Subcutaneous adipose tissue (tissue), 4 donors: ENCODE measurements around the gene CKAP2L. TPM values are rescaled to one million over a fixed set of nuclear protein-coding genes. Genes with fewer than 3 reads are reported as not detected.

Experiments
- total RNA-seq, 4 donors: library from RNA; depleted of rRNA; stranded (reverse); fragments of >200 nt; gene quantifications; one replicate each; pipeline ENCODE4 v1.1.0, GENCODE V29; 2016
- TF ChIP-seq, protein P1 (sequence below): fragments of 450-650 bp; IDR thresholded peaks from one replicate; pipeline ENCODE4 v1.5.1; 2016; ENCODE audit warnings: low read depth, mild to moderate bottlenecking, control low read depth, antibody characterized with exemption, moderate library complexity

CKAP2L gene, protein sequence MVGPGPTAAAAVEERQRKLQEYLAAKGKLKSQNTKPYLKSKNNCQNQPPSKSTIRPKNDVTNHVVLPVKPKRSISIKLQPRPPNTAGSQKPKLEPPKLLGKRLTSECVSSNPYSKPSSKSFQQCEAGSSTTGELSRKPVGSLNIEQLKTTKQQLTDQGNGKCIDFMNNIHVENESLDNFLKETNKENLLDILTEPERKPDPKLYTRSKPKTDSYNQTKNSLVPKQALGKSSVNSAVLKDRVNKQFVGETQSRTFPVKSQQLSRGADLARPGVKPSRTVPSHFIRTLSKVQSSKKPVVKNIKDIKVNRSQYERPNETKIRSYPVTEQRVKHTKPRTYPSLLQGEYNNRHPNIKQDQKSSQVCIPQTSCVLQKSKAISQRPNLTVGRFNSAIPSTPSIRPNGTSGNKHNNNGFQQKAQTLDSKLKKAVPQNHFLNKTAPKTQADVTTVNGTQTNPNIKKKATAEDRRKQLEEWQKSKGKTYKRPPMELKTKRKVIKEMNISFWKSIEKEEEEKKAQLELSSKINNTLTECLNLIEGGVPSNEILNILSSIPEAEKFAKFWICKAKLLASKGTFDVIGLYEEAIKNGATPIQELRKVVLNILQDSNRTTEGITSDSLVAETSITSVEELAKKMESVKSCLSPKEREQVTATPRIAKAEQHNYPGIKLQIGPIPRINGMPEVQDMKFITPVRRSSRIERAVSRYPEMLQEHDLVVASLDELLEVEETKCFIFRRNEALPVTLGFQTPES
- total RNA-seq, result 1 to 10 TPM in 2 of 4 donors, under 1 TPM in 1, not detected in 1; 0.19 to 3.1 (median 1.5) TPM

DNA sequence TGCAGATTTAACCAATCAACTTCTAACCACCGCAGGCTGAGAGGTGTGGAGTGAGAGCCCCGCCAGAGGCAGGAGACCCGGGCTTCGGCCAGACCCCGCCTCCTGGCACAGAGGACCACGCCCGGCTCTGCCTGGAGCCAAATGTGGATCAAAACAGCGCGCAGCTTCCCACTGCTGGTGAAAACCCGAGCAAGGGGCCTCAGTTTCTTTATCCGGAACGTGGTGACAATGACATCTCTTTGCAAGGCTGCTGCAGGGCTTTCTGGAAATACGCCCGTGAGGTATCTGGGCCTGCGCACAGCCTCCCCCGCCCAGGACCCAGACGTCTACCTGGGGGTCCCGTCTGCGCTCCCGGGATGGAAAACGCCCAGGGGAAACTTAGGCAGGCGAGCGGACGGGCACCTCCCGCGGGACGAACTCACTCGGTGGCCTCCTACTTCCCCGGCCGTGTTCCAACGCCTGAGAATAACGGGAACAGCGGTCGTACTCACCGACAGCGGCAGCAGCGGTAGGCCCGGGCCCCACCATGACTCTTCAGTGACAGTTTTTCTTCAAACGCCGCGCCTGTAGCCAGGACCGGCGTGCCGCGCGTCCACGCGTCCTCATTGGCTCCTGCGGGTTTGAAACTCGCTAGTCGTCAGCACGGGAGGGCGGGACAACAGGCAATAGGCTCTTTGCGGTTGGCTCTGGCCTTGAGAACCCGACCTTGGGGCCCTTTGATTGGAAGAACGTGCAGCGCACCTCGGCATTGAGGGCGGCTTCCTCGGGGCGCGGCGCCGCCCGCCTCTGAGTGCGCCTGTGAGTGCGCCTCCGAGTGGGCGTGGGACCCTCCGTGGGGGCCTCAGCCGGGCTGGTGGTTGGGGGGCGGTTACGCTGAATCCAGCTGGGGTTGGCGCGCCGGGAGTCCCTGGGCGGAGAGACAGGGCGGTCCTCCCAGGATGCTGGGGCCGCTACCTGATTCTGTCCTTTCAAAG, at the start of gene CKAP2L:
TSS of gene CKAP2L (minus strand) at position 539 of the 974 bp plus-strand sequence. CDS start at position 528, 11 bp downstream.
- TF ChIP-seq, protein P1, sequence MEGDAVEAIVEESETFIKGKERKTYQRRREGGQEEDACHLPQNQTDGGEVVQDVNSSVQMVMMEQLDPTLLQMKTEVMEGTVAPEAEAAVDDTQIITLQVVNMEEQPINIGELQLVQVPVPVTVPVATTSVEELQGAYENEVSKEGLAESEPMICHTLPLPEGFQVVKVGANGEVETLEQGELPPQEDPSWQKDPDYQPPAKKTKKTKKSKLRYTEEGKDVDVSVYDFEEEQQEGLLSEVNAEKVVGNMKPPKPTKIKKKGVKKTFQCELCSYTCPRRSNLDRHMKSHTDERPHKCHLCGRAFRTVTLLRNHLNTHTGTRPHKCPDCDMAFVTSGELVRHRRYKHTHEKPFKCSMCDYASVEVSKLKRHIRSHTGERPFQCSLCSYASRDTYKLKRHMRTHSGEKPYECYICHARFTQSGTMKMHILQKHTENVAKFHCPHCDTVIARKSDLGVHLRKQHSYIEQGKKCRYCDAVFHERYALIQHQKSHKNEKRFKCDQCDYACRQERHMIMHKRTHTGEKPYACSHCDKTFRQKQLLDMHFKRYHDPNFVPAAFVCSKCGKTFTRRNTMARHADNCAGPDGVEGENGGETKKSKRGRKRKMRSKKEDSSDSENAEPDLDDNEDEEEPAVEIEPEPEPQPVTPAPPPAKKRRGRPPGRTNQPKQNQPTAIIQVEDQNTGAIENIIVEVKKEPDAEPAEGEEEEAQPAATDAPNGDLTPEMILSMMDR, result no peak

DNA sequence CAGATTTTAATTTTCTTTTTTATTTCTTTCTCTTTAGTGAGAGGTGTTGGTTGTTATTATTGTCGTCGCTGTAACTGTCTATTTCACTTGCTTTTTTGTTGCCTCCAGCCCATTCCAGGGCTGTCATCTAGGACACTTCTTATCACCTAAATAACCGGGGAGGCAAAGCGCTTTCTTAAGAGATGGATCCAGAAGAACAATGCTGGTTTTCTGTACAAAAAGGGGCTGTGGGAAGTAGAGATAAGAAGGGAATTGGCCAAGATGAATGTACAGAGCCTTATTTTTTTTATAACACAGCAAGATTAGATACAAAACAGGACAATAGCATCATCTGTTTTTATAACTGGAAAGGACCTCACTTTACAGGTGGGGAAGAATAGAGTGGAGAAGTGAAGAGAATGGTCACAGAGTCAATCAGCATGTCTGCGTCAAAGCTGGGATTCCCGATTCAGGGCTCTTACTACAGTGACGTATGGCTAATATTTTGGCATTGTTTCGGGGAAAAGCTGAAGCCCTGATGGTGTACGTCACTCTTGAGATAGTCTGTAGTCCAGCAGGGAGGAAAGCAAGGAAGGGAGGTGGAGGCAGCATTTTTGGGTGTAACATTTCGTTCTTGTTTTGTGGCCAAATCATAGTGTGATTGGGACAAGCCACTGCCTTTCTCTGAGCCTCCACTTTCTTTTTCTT, 49.0 kb upstream of the CKAP2L start:
- TF ChIP-seq, protein P1, result no peak

DNA sequence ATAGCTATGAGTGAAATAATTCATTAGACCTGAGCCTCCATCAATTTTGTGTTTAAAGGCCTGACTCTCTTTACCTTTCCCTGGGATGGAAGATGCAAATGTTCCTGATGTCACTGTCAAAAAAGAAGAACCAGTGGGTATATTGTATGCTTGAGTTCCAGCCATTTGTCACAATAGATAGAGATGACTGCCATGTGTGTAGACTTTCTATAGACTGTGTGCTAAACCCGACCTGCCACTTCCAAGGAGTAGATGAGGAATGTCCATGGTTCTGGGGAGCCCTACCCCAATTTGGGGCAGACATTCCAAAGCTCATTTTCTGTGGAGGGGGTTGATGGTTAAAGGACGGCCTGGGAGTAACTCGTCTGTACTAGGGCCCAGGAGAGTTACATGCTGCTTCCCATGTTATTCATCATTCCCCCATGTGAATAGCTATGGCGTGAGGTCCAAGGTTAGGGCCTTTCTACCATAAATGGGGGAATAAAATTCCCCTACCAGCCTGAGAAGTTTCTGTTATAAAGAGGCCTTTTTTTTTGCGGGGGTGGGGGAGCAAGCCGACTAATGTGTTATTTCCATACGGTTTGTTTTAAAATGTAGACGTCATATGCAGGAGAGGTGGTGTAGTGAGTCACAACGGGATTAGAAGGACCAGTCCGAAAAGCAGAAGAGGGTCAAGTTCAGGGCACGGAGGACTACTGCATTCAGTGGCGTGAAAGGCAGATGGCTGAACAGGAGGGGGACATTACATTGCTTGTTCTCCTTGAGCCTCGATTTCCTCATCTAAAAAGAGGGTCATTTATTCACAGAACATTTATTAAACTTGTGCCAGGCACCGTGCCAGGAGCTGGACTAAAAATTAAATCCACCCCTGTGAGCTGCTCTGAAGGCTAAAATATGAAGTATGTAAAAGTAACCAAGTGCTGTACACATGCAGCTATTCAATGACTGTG, 48.2 kb upstream of the CKAP2L start:
- TF ChIP-seq, protein P1, result no peak

DNA sequence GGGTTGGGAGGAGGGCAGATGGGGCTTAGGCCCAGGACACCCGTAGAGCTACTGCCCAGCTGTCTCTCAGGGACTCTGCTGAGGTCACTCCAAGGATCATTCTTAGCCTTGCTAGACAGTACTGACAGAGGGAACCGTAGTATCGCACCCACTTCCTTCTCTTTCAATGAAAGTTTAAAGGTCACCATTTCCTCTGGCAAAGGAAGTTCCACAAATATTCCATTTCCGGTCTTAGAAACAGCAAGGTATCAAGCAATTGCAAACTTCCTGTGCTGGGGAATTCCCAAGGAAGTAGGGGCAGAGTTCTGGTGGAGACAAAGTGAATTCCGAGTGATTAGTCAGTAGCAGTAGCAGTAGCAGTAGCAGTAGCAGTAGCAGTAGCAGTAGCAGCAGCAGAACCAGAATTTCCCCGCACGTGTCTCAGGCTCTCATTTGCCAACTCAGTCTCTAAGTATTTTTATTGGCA, 47.5 kb upstream of the CKAP2L start:
- TF ChIP-seq, protein P1, result no peak

DNA sequence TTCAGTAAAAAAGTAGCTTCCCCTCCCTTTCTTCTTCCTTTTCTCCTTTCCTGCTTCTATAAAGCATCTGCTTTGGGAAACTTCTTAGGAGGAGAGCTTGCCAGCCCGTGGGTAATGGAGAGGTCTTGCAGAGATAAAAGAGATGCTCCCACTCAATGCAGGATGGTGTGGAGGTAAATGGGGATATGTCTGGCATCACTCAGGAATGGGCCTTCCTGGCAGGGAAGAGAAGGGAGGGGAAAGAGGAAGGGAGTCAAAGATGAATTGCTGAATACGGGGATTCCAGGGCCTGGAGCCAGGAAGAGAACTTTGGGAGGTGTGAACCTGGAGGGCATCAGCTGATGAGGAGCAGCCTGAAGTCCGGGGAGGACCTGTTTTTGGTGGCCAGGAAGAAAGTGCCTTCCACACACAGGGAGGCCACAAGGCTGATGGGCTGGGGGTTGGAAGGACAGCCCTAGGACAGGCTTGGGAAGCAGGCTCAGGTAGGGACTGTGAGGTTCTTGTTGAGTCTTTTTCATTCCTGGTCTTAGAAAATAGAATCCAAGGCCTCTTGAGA, 46.9 kb upstream of the CKAP2L start:
- TF ChIP-seq, protein P1, result no peak
